HEK293 (cell line): ENCODE measurements around the gene HNRNPL.

Source experiments
- CTCF ChIA-PET: fragments of 350-600 bp; formaldehyde crosslinking; extraction: SDS; loops from one replicate; lab custom pipeline; 2021; ENCODE audit warnings: antibody characterized with exemption; lab: Yijun Ruan, JAX
- POLR2A ChIA-PET: fragments of 300-600 bp; formaldehyde crosslinking; extraction: SDS; loops from one replicate; lab custom pipeline; 2020; ENCODE audit warnings: antibody characterized with exemption, inconsistent platforms; lab: Yijun Ruan, JAX
- H3K27ac ChIP-seq: fragments of 200-500 bp; sonication (Bioruptor generic); 2 replicates; pipeline ENCODE4 v1.5.1; 2014; ENCODE audit warnings: low read depth, low read length, control low read depth, inconsistent platforms; ENCODE audit errors: extremely low read depth
- H3K36me3 ChIP-seq, 2 experiments: fragments of 200-500 bp in 1 of 2; sonication (Bioruptor generic) in 1 of 2; 1 replicate in 1 of 2; 2 replicates in 1 of 2; pipeline ENCODE4 v1.5.1; 2014 to 2017; ENCODE audit warnings: inconsistent platforms in 2 of 2, low read length in 2 of 2; ENCODE audit not compliant: control insufficient read depth in 2 of 2, insufficient read depth in 1 of 2
- H3K4me1 ChIP-seq: fragments of 200-500 bp; sonication (Bioruptor generic); 2 replicates; pipeline ENCODE4 v1.5.1; 2014; ENCODE audit warnings: mild to moderate bottlenecking, low read length, inconsistent platforms; ENCODE audit not compliant: control insufficient read depth, insufficient read depth
- H3K4me3 ChIP-seq: 2 replicates; pipeline ENCODE4 v1.5.1; 2011; ENCODE audit warnings: low read depth, mild to moderate bottlenecking, control low read depth, low read length, moderate library complexity
- H3K9me3 ChIP-seq: fragments of 200-500 bp; sonication (Bioruptor generic); 2 replicates; pipeline ENCODE4 v1.5.1; 2014; ENCODE audit warnings: low read depth, low read length, inconsistent platforms; ENCODE audit not compliant: control insufficient read depth, insufficient read depth
- BCL11B ChIP-seq: fragments of 450-650 bp; formaldehyde crosslinking; IDR thresholded peaks from 2 replicates; pipeline ENCODE4 v1.5.1; 2016; ENCODE audit warnings: low read depth, missing biosample characterization, missing genetic modification characterization
- ZBTB1 ChIP-seq: fragments of 450-650 bp; formaldehyde crosslinking; IDR thresholded peaks from 2 replicates; pipeline ENCODE4 v1.5.1; 2016; ENCODE audit warnings: missing biosample characterization, missing genetic modification characterization
- ZNF211 ChIP-seq: fragments of 450-650 bp; formaldehyde crosslinking; IDR thresholded peaks from 2 replicates; pipeline ENCODE4 v1.5.1; 2016; ENCODE audit warnings: low read depth, missing biosample characterization, missing genetic modification characterization
- ZNF521 ChIP-seq: fragments of 450-650 bp; formaldehyde crosslinking; IDR thresholded peaks from 2 replicates; pipeline ENCODE4 v1.5.1; 2017; ENCODE audit warnings: missing biosample characterization, mild to moderate bottlenecking, missing genetic modification characterization
- ZNF600 ChIP-seq: fragments of 450-650 bp; formaldehyde crosslinking; IDR thresholded peaks from 2 replicates; pipeline ENCODE4 v1.5.1; 2016; ENCODE audit warnings: missing biosample characterization, missing genetic modification characterization
- ZNF624 ChIP-seq: fragments of 450-650 bp; formaldehyde crosslinking; IDR thresholded peaks from 2 replicates; pipeline ENCODE4 v1.5.1; 2017; ENCODE audit warnings: missing biosample characterization, missing genetic modification characterization
- ZNF658 ChIP-seq: fragments of 450-650 bp; formaldehyde crosslinking; IDR thresholded peaks from 2 replicates; pipeline ENCODE4; 2016; ENCODE audit warnings: missing biosample characterization, missing genetic modification characterization
- TF ChIP-seq, protein P1 (sequence below): fragments of 450-650 bp; formaldehyde crosslinking; conservative IDR thresholded peaks from 2 replicates; pipeline ENCODE4 v1.5.1; 2016; ENCODE audit warnings: low read depth, missing biosample characterization, missing genetic modification characterization
- TF ChIP-seq, protein P2 (sequence below): fragments of 450-650 bp; formaldehyde crosslinking; IDR thresholded peaks from 2 replicates; pipeline ENCODE4 v1.5.1; 2016; ENCODE audit warnings: missing biosample characterization, missing genetic modification characterization
- TF ChIP-seq, protein P3 (sequence below): fragments of 450-650 bp; formaldehyde crosslinking; IDR thresholded peaks from 2 replicates; pipeline ENCODE4 v1.5.1; 2016; ENCODE audit warnings: missing biosample characterization, missing genetic modification characterization
- TF ChIP-seq, protein P4 (sequence below): fragments of 450-650 bp; formaldehyde crosslinking; IDR thresholded peaks from 2 replicates; pipeline ENCODE4 v1.5.1; 2016; ENCODE audit warnings: missing biosample characterization, missing genetic modification characterization, low read depth
- TF ChIP-seq, protein P5 (sequence below): fragments of 450-650 bp; formaldehyde crosslinking; IDR thresholded peaks from 2 replicates; pipeline ENCODE4 v1.5.1; 2016; ENCODE audit warnings: missing biosample characterization, missing genetic modification characterization
- TF ChIP-seq, protein P6 (sequence below): fragments of 450-650 bp; formaldehyde crosslinking; conservative IDR thresholded peaks from 2 replicates; pipeline ENCODE4 v1.5.1; 2016; ENCODE audit warnings: low read depth, missing biosample characterization, missing genetic modification characterization

Gene HNRNPL

DNA sequence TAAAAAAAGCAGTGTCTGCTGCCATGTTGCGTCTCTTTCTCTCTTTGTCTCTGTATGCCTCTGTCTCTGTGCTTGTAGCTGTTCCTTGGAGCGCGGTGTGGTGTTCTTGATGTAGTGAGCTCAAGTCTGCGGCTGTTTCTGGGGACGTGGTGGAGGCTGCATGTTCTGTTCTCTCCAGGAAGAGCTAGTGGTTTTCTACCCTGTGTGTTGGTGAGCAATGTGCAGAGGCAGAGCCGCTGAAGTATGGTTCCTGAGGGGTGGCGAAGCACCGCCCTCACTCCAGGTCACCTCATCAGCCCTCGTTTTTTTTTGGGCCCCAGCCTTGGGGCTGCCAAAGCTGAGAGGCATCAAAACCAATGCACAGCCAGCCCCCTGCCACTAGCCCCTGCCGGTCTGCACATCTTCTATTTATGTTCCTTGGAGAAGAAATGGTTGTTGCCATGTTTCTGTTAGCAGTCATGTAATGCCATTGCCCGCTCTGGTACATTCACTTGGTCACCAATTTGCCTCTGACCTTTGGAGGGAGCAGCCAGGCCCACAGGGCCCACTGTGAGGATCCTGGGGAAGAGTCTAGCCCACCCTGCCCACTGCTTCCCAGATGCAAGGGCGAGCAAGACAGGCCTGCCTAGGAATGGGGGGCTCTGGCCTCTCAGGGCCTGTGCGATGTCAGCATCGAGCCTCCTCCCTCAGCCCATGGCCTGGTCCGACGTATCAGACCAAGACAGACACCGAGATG lies 7.2 kb downstream of the HNRNPL start:
- Histone ChIP-seq H3K4me1 (peaks cover 10% of the 10 kb centered on the region), H3K36me3 (peaks cover 99 to 100% of the 10 kb centered on the region in 2 experiments), H3K27ac (peak overlapping the region; percentile 51), H3K9me3 (no peaks in the 10 kb centered on the region), H3K4me3 (no peak overlapping the region)
- TF ChIP-seq BCL11B (tag by site-specific recombination): no peak
- TF ChIP-seq ZBTB1 (tag by site-specific recombination): no peak
- TF ChIP-seq, protein P1, sequence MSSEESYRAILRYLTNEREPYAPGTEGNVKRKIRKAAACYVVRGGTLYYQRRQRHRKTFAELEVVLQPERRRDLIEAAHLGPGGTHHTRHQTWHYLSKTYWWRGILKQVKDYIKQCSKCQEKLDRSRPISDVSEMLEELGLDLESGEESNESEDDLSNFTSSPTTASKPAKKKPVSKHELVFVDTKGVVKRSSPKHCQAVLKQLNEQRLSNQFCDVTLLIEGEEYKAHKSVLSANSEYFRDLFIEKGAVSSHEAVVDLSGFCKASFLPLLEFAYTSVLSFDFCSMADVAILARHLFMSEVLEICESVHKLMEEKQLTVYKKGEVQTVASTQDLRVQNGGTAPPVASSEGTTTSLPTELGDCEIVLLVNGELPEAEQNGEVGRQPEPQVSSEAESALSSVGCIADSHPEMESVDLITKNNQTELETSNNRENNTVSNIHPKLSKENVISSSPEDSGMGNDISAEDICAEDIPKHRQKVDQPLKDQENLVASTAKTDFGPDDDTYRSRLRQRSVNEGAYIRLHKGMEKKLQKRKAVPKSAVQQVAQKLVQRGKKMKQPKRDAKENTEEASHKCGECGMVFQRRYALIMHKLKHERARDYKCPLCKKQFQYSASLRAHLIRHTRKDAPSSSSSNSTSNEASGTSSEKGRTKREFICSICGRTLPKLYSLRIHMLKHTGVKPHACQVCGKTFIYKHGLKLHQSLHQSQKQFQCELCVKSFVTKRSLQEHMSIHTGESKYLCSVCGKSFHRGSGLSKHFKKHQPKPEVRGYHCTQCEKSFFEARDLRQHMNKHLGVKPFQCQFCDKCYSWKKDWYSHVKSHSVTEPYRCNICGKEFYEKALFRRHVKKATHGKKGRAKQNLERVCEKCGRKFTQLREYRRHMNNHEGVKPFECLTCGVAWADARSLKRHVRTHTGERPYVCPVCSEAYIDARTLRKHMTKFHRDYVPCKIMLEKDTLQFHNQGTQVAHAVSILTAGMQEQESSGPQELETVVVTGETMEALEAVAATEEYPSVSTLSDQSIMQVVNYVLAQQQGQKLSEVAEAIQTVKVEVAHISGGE (tag by site-specific recombination): no peak
- TF ChIP-seq, protein P2, sequence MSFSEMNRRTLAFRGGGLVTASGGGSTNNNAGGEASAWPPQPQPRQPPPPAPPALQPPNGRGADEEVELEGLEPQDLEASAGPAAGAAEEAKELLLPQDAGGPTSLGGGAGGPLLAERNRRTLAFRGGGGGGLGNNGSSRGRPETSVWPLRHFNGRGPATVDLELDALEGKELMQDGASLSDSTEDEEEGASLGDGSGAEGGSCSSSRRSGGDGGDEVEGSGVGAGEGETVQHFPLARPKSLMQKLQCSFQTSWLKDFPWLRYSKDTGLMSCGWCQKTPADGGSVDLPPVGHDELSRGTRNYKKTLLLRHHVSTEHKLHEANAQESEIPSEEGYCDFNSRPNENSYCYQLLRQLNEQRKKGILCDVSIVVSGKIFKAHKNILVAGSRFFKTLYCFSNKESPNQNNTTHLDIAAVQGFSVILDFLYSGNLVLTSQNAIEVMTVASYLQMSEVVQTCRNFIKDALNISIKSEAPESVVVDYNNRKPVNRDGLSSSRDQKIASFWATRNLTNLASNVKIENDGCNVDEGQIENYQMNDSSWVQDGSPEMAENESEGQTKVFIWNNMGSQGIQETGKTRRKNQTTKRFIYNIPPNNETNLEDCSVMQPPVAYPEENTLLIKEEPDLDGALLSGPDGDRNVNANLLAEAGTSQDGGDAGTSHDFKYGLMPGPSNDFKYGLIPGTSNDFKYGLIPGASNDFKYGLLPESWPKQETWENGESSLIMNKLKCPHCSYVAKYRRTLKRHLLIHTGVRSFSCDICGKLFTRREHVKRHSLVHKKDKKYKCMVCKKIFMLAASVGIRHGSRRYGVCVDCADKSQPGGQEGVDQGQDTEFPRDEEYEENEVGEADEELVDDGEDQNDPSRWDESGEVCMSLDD: no peak; the same call in 1 of the 2 replicates
- TF ChIP-seq ZNF521: no peak
- TF ChIP-seq ZNF624 (tag by site-specific recombination): no peak
- TF ChIP-seq, protein P3, sequence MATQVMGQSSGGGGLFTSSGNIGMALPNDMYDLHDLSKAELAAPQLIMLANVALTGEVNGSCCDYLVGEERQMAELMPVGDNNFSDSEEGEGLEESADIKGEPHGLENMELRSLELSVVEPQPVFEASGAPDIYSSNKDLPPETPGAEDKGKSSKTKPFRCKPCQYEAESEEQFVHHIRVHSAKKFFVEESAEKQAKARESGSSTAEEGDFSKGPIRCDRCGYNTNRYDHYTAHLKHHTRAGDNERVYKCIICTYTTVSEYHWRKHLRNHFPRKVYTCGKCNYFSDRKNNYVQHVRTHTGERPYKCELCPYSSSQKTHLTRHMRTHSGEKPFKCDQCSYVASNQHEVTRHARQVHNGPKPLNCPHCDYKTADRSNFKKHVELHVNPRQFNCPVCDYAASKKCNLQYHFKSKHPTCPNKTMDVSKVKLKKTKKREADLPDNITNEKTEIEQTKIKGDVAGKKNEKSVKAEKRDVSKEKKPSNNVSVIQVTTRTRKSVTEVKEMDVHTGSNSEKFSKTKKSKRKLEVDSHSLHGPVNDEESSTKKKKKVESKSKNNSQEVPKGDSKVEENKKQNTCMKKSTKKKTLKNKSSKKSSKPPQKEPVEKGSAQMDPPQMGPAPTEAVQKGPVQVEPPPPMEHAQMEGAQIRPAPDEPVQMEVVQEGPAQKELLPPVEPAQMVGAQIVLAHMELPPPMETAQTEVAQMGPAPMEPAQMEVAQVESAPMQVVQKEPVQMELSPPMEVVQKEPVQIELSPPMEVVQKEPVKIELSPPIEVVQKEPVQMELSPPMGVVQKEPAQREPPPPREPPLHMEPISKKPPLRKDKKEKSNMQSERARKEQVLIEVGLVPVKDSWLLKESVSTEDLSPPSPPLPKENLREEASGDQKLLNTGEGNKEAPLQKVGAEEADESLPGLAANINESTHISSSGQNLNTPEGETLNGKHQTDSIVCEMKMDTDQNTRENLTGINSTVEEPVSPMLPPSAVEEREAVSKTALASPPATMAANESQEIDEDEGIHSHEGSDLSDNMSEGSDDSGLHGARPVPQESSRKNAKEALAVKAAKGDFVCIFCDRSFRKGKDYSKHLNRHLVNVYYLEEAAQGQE: no peak
- TF ChIP-seq ZNF600: no peak
- TF ChIP-seq, protein P4, sequence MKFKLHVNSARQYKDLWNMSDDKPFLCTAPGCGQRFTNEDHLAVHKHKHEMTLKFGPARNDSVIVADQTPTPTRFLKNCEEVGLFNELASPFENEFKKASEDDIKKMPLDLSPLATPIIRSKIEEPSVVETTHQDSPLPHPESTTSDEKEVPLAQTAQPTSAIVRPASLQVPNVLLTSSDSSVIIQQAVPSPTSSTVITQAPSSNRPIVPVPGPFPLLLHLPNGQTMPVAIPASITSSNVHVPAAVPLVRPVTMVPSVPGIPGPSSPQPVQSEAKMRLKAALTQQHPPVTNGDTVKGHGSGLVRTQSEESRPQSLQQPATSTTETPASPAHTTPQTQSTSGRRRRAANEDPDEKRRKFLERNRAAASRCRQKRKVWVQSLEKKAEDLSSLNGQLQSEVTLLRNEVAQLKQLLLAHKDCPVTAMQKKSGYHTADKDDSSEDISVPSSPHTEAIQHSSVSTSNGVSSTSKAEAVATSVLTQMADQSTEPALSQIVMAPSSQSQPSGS (tag by site-specific recombination): no peak
- no peak for TF ChIP-seq ZNF211 (tag by site-specific recombination)
- TF ChIP-seq, protein P5, sequence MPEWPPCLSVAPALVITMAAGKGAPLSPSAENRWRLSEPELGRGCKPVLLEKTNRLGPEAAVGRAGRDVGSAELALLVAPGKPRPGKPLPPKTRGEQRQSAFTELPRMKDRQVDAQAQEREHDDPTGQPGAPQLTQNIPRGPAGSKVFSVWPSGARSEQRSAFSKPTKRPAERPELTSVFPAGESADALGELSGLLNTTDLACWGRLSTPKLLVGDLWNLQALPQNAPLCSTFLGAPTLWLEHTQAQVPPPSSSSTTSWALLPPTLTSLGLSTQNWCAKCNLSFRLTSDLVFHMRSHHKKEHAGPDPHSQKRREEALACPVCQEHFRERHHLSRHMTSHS (tag by site-specific recombination): no peak
- TF ChIP-seq, protein P6, sequence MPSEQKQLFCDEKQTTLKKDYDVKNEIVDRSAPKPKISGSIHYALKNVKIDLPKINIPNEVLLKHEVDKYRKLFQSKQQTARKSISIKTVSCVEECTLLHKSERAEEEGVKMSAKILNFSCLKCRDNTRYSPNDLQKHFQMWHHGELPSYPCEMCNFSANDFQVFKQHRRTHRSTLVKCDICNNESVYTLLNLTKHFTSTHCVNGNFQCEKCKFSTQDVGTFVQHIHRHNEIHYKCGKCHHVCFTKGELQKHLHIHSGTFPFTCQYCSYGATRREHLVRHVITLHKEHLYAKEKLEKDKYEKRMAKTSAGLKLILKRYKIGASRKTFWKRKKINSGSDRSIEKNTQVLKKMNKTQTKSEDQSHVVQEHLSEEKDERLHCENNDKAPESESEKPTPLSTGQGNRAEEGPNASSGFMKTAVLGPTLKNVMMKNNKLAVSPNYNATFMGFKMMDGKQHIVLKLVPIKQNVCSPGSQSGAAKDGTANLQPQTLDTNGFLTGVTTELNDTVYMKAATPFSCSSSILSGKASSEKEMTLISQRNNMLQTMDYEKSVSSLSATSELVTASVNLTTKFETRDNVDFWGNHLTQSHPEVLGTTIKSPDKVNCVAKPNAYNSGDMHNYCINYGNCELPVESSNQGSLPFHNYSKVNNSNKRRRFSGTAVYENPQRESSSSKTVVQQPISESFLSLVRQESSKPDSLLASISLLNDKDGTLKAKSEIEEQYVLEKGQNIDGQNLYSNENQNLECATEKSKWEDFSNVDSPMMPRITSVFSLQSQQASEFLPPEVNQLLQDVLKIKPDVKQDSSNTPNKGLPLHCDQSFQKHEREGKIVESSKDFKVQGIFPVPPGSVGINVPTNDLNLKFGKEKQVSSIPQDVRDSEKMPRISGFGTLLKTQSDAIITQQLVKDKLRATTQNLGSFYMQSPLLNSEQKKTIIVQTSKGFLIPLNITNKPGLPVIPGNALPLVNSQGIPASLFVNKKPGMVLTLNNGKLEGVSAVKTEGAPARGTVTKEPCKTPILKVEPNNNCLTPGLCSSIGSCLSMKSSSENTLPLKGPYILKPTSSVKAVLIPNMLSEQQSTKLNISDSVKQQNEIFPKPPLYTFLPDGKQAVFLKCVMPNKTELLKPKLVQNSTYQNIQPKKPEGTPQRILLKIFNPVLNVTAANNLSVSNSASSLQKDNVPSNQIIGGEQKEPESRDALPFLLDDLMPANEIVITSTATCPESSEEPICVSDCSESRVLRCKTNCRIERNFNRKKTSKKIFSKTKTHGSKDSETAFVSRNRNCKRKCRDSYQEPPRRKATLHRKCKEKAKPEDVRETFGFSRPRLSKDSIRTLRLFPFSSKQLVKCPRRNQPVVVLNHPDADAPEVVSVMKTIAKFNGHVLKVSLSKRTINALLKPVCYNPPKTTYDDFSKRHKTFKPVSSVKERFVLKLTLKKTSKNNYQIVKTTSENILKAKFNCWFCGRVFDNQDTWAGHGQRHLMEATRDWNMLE (tag by site-specific recombination): no peak
- no peak for TF ChIP-seq ZNF658
- CTCF ChIA-PET: interaction anchor here (0.5 to 1.2 kb wide), 4 partner anchors 45 to 208 kb away, joined by 3 to 7 read pairs (median 3); partner anchors contain the start of genes MRPS12 and SARS2
- POLR2A ChIA-PET: interaction anchor here (0.7 to 1.3 kb wide), 7 partner anchors 9 to 422 kb away, joined by 3 to 11 read pairs (median 5); partner anchors contain the start of genes ECH1 and NFKBIB
